Left lung (tissue), 10 donors: Measurements from ENCODE around the gene ZEB2. TPM values are rescaled to one million over a fixed set of nuclear protein-coding genes. Genes with fewer than 3 reads are reported as not detected.

ENCODE experiments used
- ATAC-seq: fragments of 200-7000 bp; cut with Tn5 transposase; one replicate; pipeline ENCODE4 v1.9.1; 2020; ENCODE audit warnings: moderate library complexity
- DNase-seq, 4 donors: peaks; one replicate each; pipeline ENCODE4 v3.0.0-alpha.2; 2013 to 2020
- H3K27ac ChIP-seq, 2 donors: fragments of 200-600 bp; sonication (generic) in 1 of 2; one replicate each; pipeline versions ENCODE4 v1.5.0 to v1.8.0; 2020 to 2021
- H3K27me3 ChIP-seq, 2 donors: fragments of 200-600 bp; sonication (generic) in 1 of 2; one replicate each; pipeline versions ENCODE4 v1.5.0 to v1.8.0; 2020 to 2021
- H3K36me3 ChIP-seq, 2 donors: fragments of 200-600 bp; sonication (generic) in 1 of 2; one replicate each; pipeline versions ENCODE4 v1.5.0 to v1.8.0; 2020 to 2021
- H3K4me1 ChIP-seq, 2 donors: fragments of 200-600 bp; one replicate each; pipeline ENCODE4 v1.8.0; 2021
- H3K4me3 ChIP-seq, 2 donors: fragments of 200-600 bp; sonication (generic) in 1 of 2; one replicate each; pipeline versions ENCODE4 v1.5.0 to v1.8.0; 2020 to 2021; ENCODE audit warnings: mild to moderate bottlenecking in 1 of 2
- H3K9me3 ChIP-seq, 2 donors: fragments of 200-600 bp; sonication (generic) in 1 of 2; one replicate each; pipeline versions ENCODE4 v1.5.0 to v1.8.0; 2020 to 2021
- CTCF ChIP-seq, 2 donors: fragments of 200-600 bp; sonication (generic) in 1 of 2; IDR thresholded peaks; one replicate each; pipeline versions ENCODE4 v1.5.0 to v1.8.0; 2021; ENCODE audit warnings: antibody characterized with exemption in 2 of 2
- intact Hi-C, 2 donors: fragments of 100-400 bp; cut with DNase I; formaldehyde crosslinking; loops; one replicate each; pipeline versions ENCODE4 v1.11.2 to v1.14.2; 2022
- polyA plus RNA-seq, 6 donors: library from polyadenylated mRNA; unstranded; fragments of 120-200 nt; gene quantifications; one replicate each; pipeline ENCODE4 v1.2.1, GENCODE V29; 2013; ENCODE audit not compliant: insufficient read length in 6 of 6
- total RNA-seq, 2 donors: library from RNA; stranded (reverse); fragmentation: NEBNext Ultra II Directional; extraction: Animal tissue kit (Norgen Biotek cat#: 25700); gene quantifications; one replicate each; pipeline ENCODE4 v1.2.1, GENCODE V29; 2021
- donor health status: DM: no; HTN: yes; CAD: no.
- donor health status: DM: no; HTN: no; CAD: no.

Gene ZEB2
- total and polyA plus RNA-seq, 8 donors: 141 to 292 (median 271) TPM

DNA sequence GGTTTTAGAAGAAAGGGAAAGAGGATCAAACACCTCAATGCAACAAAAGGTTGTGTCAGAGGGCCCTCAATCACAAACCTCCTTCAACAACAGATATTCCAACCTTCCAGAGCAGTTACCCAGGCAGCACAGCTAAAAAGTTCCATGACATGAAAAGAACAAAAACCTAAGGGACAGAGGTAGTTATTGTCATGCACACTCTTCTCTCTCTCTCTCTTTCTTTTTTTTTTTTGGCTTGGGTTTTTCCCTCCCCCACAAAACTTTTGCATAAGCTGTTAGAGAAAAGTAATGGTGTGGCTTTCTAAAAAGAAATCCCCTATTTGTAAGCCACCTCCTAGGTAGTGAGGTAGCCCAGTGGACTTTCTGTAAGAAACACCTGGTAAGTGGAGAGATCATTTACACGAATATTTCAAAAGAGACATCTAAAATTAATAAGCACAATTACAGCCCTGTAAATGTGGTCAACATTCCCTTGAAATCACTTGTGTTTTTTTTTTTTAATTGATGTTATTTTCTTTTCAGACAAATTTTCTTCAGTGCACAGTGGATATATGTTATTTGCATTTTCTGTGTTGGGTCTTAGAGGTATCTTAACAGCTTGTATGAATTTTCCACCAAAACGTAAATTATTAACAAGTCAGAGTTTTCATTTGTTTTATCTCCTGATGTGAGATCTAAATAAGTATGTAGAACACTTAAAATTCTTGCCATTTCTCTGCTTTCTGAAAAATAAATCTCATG, 48.4 kb downstream of the ZEB2 start:
- Histone ChIP-seq H3K4me3 (no peak overlapping the region), H3K36me3 (peaks cover 0 to 22% of the 10 kb centered on the region in 2 donors), H3K4me1 (peaks cover 9 to 52% of the 10 kb centered on the region in 2 donors), H3K27me3 (no peaks in the 10 kb centered on the region), H3K27ac (no peak overlapping the region), H3K9me3 (no peaks in the 10 kb centered on the region)
- DNase-seq (no peak), ATAC-seq (no peak)
- TF ChIP-seq CTCF (IDR thresholded peaks at IDR 0.05): no peak
- intact Hi-C loops: no loop called here

GRCh38 chr2:144470816-144471215, 49.1 kb downstream of the ZEB2 start:
- no peaks in the 10 kb centered on the region for H3K9me3 ChIP-seq
- no peak for ATAC-seq
- no peak overlapping the region for H3K4me3 ChIP-seq
- no peak overlapping the region for H3K27ac ChIP-seq
- H3K4me1 ChIP-seq: peaks cover 9 to 45% of the 10 kb centered on the region in 2 donors
- intact Hi-C loops: no loop called here
- no peak for DNase-seq
- no peaks in the 10 kb centered on the region for H3K27me3 ChIP-seq
- peaks cover 0 to 24% of the 10 kb centered on the region in 2 donors for H3K36me3 ChIP-seq
- TF ChIP-seq CTCF (IDR thresholded peaks at IDR 0.05): no peak

GRCh38 chr2:144470334-144470733, 49.6 kb downstream of the ZEB2 start:
- Histone ChIP-seq H3K27me3 (no peaks in the 10 kb centered on the region), H3K4me1 (peaks cover 9 to 43% of the 10 kb centered on the region in 2 donors), H3K4me3 (no peak overlapping the region), H3K27ac (no peak overlapping the region), H3K9me3 (no peaks in the 10 kb centered on the region), H3K36me3 (peaks cover 0 to 27% of the 10 kb centered on the region in 2 donors)
- TF ChIP-seq CTCF (IDR thresholded peaks at IDR 0.05): no peak
- no peak for ATAC-seq
- intact Hi-C loops: no loop called here
- no peak for DNase-seq

DNA sequence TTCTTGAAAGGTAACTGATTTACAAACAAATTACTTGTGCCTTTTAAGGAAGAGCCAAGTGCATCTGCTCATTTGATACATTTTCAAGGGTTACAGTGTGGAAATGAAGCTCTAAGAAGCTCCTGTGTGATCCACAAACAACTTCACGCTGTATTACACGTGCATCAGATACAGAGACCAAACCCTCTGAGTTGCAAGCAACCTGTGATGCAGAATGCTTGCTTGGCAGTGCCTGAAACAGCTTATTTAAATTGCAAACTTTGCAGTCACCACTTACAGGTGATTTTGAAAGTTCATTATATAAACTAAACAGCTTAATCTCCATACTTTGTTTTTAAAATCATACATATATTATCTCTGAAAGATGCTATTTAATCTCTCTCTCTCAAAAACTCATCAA, 50.1 kb downstream of the ZEB2 start:
- H3K27me3 ChIP-seq: no peaks in the 10 kb centered on the region
- intact Hi-C loops: no loop called here
- H3K4me3 ChIP-seq: no peak overlapping the region
- peaks cover 0 to 29% of the 10 kb centered on the region in 2 donors for H3K36me3 ChIP-seq
- no peak for DNase-seq
- no peak overlapping the region for H3K27ac ChIP-seq
- no peak for ATAC-seq
- TF ChIP-seq CTCF (IDR thresholded peaks at IDR 0.05): no peak
- no peaks in the 10 kb centered on the region for H3K9me3 ChIP-seq
- peaks cover 9 to 44% of the 10 kb centered on the region in 2 donors for H3K4me1 ChIP-seq

GRCh38 chr2:144468823-144469595, 50.9 kb downstream of the ZEB2 start:
- DNase-seq (no peak), ATAC-seq (no peak)
- Histone ChIP-seq H3K27me3 (no peaks in the 10 kb centered on the region), H3K9me3 (no peaks in the 10 kb centered on the region), H3K36me3 (peaks cover 0 to 29% of the 10 kb centered on the region in 2 donors), H3K4me3 (no peak overlapping the region), H3K27ac (no peak overlapping the region), H3K4me1 (peaks cover 9 to 41% of the 10 kb centered on the region in 2 donors)
- intact Hi-C loops: no loop called here
- TF ChIP-seq CTCF (IDR thresholded peaks at IDR 0.05): no peak
